ENCODE results near the gene MYH14. TPM values are rescaled to one million over a fixed set of nuclear protein-coding genes. Genes with fewer than 3 reads are reported as not detected.
A peak's percentile ranks its signal among the peaks of the same experiment; 100 is the strongest.

MYH14 gene
- total and polyA plus RNA-seq, 9 of the 15 experiments (the other 6 are each of a cell fraction or from before 2014, with no cell fraction given) = 0.04 to 0.86 (median 0.19) TPM; not detected in 2

- TF ChIP-seq PURB (CRISPR knock-in tag; IDR thresholded peaks at IDR 0.05; ENCODE audit: low read depth) = no peak
- TF ChIP-seq ZNF277 (CRISPR knock-in tag; IDR thresholded peaks at IDR 0.05; ENCODE audit: borderline replicate concordance) = no peak
- no peak for TF ChIP-seq MLX (CRISPR knock-in tag; conservative IDR thresholded peaks at IDR 0.05)
- peak; percentile 45; the same call in 1 of the 2 replicates for TF ChIP-seq KDM2B (CRISPR knock-in tag; IDR thresholded peaks at IDR 0.05)
- TF ChIP-seq NRF1 (conservative IDR thresholded peaks at IDR 0.05 in 1 of 2, IDR thresholded peaks at IDR 0.05 in 1 of 2) = peak; percentile 98 to 99
- TF ChIP-seq ZNF143 (CRISPR knock-in tag; IDR thresholded peaks at IDR 0.05) = no peak
- TF ChIP-seq ZNF174 (CRISPR knock-in tag; IDR thresholded peaks at IDR 0.05) = no peak
- TF ChIP-seq CEBPB (tag; IDR thresholded peaks at IDR 0.05) = peak; percentile 91
- TF ChIP-seq SMAD4 (CRISPR knock-in tag; conservative IDR thresholded peaks at IDR 0.05) = peak; percentile 62; the same call in 1 of the 2 replicates
- peak; percentile 85; the same call in 1 of the 2 replicates for TF ChIP-seq ZNF830 (CRISPR knock-in tag; IDR thresholded peaks at IDR 0.05)
- TF ChIP-seq ZZZ3 (IDR thresholded peaks at IDR 0.05) = no peak
- peak; percentile 70 for TF ChIP-seq DPF2 (IDR thresholded peaks at IDR 0.05)
- 0 out of 2 replicates have a peak, but pooled peaks have one; percentile 37 for TF ChIP-seq GABPA (tag; conservative IDR thresholded peaks at IDR 0.05; ENCODE audit: low read depth)
- peak; percentile 57; the same call in 1 of the 2 replicates for TF ChIP-seq ZNF583 (CRISPR knock-in tag; IDR thresholded peaks at IDR 0.05)
- no peak for TF ChIP-seq HMBOX1 (IDR thresholded peaks at IDR 0.05)
- no peak for TF ChIP-seq NFE2 (IDR thresholded peaks at IDR 0.05; ENCODE audit: low read depth)
- no peak for TF ChIP-seq HINFP (tag; conservative IDR thresholded peaks at IDR 0.05; ENCODE audit: low read depth)
- peak; percentile 89; the same call in 1 of the 2 replicates for TF ChIP-seq THRAP3 (IDR thresholded peaks at IDR 0.05; ENCODE audit: borderline replicate concordance)
- TF ChIP-seq MEF2D (tag; conservative IDR thresholded peaks at IDR 0.05; ENCODE audit: low read depth) = 0 out of 2 replicates have a peak, but pooled peaks have one; percentile 54
- no peak for TF ChIP-seq NR1H2 (CRISPR knock-in tag; IDR thresholded peaks at IDR 0.05)
- no peak for TF ChIP-seq THAP7 (CRISPR knock-in tag; IDR thresholded peaks at IDR 0.05)
- peak; percentile 59 for TF ChIP-seq TOE1 (IDR thresholded peaks at IDR 0.05; ENCODE audit: borderline replicate concordance)
- TF ChIP-seq TOE1 (CRISPR knock-in tag; IDR thresholded peaks at IDR 0.05; ENCODE audit: borderline replicate concordance, low read depth) = no peak; the same call in 1 of the 2 replicates
Observed at GRCh38 chr19:50358483-50359327, 155.3 kb downstream of the MYH14 start (continued).

Measured in K562 (cell line).